ENCODE results near the gene SERTAD1. TPM values are rescaled to one million over a fixed set of nuclear protein-coding genes. Genes with fewer than 3 reads are reported as not detected.
A peak's percentile ranks its signal among the peaks of the same experiment; 100 is the strongest.
"Not testable (repeated sequence)": the region's sequence is repeated elsewhere in the genome, so short reads cannot be mapped to it uniquely, and the experiment has no call there.

The SERTAD1 gene
- total and polyA plus RNA-seq, 8 donors = 8.6 to 36.5 (median 11.2) TPM; not detected in 1

DNA sequence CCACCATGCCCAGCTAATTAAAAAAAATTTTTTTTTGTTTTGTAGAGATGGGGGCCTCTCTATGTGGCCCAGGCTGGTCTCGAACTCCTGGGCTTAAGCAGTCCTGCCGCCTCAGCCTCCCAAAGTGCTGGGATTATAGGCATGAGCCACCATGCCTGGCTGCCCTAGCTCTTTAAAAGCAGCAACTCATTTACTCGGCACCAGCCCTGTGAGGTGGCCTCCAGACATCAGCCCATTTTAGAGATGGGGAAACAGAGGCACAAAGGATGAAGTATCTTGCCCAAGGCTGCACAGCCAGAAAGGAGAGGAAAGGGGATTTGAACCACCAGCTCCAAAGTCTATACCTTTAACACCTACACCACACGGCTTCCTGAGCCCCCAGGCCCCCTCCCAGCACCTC lies 12.9 kb downstream of the SERTAD1 start:
- Histone ChIP-seq H3K27me3 (no peaks in the 10 kb centered on the region), H3K27ac (peak overlapping the region in 1 of 5 donors; percentile 60), H3K4me1 (peaks cover 8 to 29% (median 21%) of the 10 kb centered on the region in 4 donors), H3K9me3 (no peaks in the 10 kb centered on the region), H3K36me3 (no peaks in the 10 kb centered on the region), H3K4me3 (peak overlapping the region in 1 of 4 donors; percentile 6)
- TF ChIP-seq POLR2A (IDR thresholded peaks at IDR 0.05) = no peak
- no peak for TF ChIP-seq POLR2AphosphoS5 (IDR thresholded peaks at IDR 0.05)
- no peak for TF ChIP-seq EP300 (IDR thresholded peaks at IDR 0.05)
- TF ChIP-seq, protein P1, sequence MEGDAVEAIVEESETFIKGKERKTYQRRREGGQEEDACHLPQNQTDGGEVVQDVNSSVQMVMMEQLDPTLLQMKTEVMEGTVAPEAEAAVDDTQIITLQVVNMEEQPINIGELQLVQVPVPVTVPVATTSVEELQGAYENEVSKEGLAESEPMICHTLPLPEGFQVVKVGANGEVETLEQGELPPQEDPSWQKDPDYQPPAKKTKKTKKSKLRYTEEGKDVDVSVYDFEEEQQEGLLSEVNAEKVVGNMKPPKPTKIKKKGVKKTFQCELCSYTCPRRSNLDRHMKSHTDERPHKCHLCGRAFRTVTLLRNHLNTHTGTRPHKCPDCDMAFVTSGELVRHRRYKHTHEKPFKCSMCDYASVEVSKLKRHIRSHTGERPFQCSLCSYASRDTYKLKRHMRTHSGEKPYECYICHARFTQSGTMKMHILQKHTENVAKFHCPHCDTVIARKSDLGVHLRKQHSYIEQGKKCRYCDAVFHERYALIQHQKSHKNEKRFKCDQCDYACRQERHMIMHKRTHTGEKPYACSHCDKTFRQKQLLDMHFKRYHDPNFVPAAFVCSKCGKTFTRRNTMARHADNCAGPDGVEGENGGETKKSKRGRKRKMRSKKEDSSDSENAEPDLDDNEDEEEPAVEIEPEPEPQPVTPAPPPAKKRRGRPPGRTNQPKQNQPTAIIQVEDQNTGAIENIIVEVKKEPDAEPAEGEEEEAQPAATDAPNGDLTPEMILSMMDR (IDR thresholded peaks at IDR 0.05) = no peak
- WGBS, 5 donors = 70 to 83% (median 76%) methylated on average over 4 of the region's 4 CpGs
- intact Hi-C loops (cut with DNase I; ENCODE audit: low total_unique reads) = no loop called here
- no peak for DNase-seq

DNA sequence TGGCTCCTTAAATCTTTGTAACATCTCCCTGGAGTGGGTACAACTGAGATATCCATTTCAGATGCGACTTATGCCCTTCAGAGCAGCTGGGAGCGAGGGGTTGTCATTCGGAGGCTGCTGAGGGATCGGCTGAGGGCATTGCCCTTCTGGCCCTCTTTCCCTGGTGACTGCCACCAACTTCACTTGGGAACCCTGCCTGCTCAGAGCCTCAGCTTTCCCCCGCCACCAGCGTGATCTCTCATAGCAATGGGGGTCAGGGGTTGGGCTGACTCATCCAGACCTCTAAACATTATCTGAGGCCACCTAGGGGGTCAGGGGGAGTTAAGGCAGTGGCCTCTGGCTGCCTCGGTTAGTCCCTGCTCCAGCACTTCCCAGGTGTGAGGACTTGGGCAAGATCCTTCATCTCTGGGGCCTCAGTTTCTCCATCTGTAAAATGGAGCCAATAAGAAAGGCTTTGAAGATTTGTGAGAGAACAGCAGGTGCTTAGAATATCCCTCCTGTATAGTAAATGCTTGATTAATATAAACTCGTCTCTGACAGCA lies 13.8 kb downstream of the SERTAD1 start:
- no peaks in the 10 kb centered on the region for H3K27me3 ChIP-seq
- intact Hi-C loops (cut with DNase I; ENCODE audit: low total_unique reads) = no loop called here
- DNase-seq = no peak
- H3K9me3 ChIP-seq = no peaks in the 10 kb centered on the region
- WGBS, 5 donors = 51 to 75% (median 70%) methylated on average over 7 to 8 of the region's 8 CpGs
- H3K4me1 ChIP-seq = peaks cover 4 to 23% (median 16%) of the 10 kb centered on the region in 4 donors
- H3K27ac ChIP-seq = peak overlapping the region in 3 of 5 donors; percentile 31 to 60 (median 56)
- no peaks in the 10 kb centered on the region for H3K36me3 ChIP-seq
- H3K4me3 ChIP-seq = no peak overlapping the region
- TF ChIP-seq, protein P1 (IDR thresholded peaks at IDR 0.05) = no peak
- TF ChIP-seq POLR2A (IDR thresholded peaks at IDR 0.05) = no peak
- no peak for TF ChIP-seq POLR2AphosphoS5 (IDR thresholded peaks at IDR 0.05)
- no peak for TF ChIP-seq EP300 (IDR thresholded peaks at IDR 0.05)

DNA sequence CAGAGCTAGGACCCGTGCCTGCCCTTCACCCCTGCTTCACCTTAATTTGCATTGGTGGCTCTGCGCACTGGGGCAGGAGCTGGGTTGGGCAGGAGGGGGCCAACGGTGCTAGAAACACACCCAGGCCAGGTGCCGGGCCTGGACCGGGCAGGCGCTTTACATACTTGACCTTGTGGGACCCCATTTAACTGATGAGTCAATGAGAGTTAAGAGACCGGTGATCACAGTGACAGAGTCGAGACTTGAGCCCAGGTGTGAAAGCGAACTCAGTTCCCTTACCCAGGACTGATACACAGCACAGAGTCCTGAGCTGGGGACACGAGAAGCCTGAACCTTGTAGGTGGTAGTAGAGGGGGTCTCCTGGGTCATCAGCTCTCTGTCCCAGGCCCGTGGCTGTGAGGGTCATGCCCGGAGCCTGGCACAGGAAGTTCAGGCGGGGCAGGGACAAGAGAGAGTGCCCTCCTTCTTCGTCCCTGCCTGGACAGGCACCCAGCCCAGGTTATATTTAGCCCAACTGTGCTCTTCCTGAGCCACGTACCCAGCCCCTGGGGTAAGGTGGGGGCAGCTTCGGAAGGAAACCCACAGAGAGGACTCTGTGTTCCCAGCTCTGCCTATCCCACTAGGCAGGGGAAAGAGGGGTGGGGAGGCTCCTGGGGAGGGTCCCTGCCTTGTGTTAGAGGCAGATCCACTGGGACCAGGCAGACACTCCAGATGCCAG lies 14.5 kb downstream of the SERTAD1 start:
- Histone ChIP-seq H3K27me3 (no peaks in the 10 kb centered on the region), H3K27ac (peak overlapping the region in 3 of 5 donors; percentile 31 to 60 (median 56)), H3K36me3 (no peaks in the 10 kb centered on the region), H3K4me3 (no peak overlapping the region), H3K4me1 (peaks cover 0 to 17% (median 11%) of the 10 kb centered on the region in 4 donors), H3K9me3 (no peaks in the 10 kb centered on the region)
- no peak for DNase-seq
- intact Hi-C loops (cut with DNase I; ENCODE audit: low total_unique reads) = no loop called here
- TF ChIP-seq POLR2AphosphoS5 (IDR thresholded peaks at IDR 0.05) = no peak
- TF ChIP-seq, protein P1 (IDR thresholded peaks at IDR 0.05) = no peak
- TF ChIP-seq POLR2A (IDR thresholded peaks at IDR 0.05) = no peak
- TF ChIP-seq EP300 (IDR thresholded peaks at IDR 0.05) = no peak
- WGBS, 5 donors = 49 to 62% (median 54%) methylated on average over 13 to 16 of the region's 16 CpGs

DNA sequence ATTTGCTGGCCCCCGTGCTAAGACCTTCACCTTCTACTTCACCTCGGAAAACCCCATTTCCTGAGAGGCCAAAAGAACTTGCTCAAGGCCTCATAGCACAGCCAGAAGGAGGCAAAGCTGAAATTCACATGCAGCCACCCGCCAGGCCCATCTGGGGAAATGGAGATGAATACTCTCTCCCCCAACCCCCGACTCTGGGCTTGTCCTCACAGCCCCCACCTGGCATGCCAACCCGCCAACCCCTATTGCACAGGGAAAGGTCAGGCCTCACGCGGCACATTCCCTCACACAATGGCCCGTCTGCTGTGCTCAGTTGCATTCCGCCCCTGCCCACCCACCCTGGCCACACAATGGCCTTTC lies 15.8 kb downstream of the SERTAD1 start:
- Histone ChIP-seq H3K9me3 (no peaks in the 10 kb centered on the region), H3K27ac (no peak overlapping the region), H3K4me1 (peaks cover 0 to 17% (median 11%) of the 10 kb centered on the region in 4 donors), H3K4me3 (no peak overlapping the region), H3K27me3 (no peaks in the 10 kb centered on the region), H3K36me3 (no peaks in the 10 kb centered on the region)
- DNase-seq = no peak
- 60 to 80% (median 76%) methylated on average over 5 to 9 of the region's 9 CpGs for WGBS, 5 donors
- no peak for TF ChIP-seq POLR2AphosphoS5 (IDR thresholded peaks at IDR 0.05)
- TF ChIP-seq, protein P1 (IDR thresholded peaks at IDR 0.05) = no peak
- no peak for TF ChIP-seq EP300 (IDR thresholded peaks at IDR 0.05)
- TF ChIP-seq POLR2A (IDR thresholded peaks at IDR 0.05) = no peak
- intact Hi-C loops (cut with DNase I; ENCODE audit: low total_unique reads) = no loop called here

DNA sequence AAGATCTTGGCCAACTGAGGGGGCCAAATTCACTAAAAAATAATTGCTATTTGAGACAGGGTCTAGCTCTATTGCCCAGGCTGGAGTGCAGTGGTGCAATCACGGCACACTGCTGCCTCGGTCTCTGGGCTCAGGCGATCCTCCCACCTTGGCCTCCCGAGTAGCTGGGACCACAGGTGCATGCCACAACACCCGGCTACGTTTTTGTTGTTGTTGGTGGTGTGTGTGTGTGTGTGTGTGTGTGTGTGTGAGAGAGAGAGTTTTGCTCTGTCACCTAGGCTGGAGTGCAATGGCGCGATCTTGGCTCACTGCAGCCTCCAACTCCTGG lies 17.2 kb downstream of the SERTAD1 start:
- H3K27ac ChIP-seq; H3K4me3 ChIP-seq; intact Hi-C loops (cut with DNase I; ENCODE audit: low total_unique reads); H3K9me3 ChIP-seq; DNase-seq; H3K27me3 ChIP-seq; H3K36me3 ChIP-seq: not testable (repeated sequence)
- 87 to 90% (median 89%) methylated on average over 8 of the region's 8 CpGs; no CpG with 5 or more reads in 1 of the 5 donors for WGBS, 5 donors
- H3K4me1 ChIP-seq = peaks cover 0 to 23% (median 18%) of the 10 kb centered on the region in 4 donors
